Measurements from ENCODE around the gene LINS1.

The LINS1 gene, protein sequence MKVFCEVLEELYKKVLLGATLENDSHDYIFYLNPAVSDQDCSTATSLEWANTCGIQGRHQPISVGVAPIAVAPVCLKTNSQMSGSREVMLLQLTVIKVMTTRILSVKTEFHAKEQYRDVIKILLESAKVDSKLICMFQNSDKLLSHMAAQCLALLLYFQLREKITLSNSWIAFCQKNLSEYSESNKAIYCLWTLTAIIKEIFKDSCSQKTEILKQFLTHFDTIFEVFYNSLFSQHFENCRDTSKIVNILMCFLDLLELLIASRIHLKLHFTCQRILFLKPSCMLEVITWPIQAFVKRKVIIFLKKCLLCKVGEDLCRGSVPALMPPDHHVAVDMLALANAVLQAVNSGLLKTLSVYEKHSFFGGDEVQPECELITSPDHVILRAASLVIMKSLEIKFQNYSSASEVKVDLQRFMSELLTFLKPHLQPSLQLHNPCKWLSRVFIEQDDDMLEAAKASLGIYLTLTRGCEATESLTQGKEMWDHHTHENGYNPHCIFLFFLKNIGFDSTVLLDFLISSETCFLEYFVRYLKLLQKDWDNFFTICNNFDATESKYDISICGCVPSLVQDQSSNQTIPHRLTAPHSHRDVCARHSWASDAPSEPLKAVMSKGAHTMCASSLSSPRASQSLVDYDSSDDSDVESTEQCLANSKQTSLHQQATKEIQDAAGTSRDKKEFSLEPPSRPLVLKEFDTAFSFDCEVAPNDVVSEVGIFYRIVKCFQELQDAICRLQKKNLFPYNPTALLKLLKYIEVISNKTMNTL

DNA sequence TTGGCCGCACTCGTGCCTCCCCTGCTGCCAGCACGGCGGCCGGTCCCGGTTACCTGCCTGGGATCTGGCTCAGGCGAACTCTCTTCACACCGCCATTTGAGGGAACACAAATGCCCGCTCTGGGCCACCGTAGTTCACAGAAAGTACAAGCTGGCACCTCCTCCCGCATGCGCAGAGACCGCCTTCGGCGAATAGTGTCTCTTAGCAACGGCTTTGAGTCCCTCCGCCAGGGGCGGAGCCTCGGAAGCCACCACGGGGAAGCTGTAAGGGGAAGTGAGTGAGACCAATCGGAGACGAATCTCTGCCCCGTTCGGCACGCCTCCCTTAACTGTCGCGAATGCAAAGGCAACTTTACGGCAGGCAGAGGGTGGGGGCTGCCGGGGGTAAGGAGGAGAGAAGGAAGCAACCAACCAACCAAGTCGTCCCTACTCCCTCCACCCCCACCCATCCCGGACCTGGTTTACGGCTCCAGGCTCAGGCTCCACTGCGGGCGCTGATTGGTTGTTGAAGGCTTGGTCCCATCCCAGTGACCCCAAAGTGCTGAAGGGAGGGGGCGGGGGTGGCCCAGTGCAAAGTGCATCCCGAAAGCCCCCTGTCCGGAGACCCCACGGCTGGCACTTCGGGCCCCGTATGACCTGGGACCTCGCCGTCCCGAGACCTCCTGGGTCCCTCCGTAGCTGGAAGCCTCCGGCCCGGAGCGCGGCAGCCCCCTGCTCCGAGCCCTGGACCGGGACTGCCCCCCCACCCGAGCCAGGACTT lies at the start of gene LINS1, which contains the start of gene ASB7:
LINS1 (minus strand) TSS at position 121 of the 759 bp plus-strand sequence. CDS start 21,342 bp downstream, outside the sequence.
ASB7 (plus strand) TSS at position 526 of the 759 bp plus-strand sequence. CDS start 9,628 bp downstream, outside the sequence.
- DNase-seq (ENCODE audit: low read depth), result peak; percentile 99

- no peak for DNase-seq (ENCODE audit: low read depth)
These were observed 49.3 kb upstream of the LINS1 start for GRCh38 chr15:100651253-100651652.

GRCh38 chr15:100650685-100651084 lies 48.7 kb upstream of the LINS1 start:
- no peak for DNase-seq (ENCODE audit: low read depth)

GRCh38 chr15:100648951-100649350 lies 47.0 kb upstream of the LINS1 start:
- DNase-seq (ENCODE audit: low read depth), result no peak

DNA sequence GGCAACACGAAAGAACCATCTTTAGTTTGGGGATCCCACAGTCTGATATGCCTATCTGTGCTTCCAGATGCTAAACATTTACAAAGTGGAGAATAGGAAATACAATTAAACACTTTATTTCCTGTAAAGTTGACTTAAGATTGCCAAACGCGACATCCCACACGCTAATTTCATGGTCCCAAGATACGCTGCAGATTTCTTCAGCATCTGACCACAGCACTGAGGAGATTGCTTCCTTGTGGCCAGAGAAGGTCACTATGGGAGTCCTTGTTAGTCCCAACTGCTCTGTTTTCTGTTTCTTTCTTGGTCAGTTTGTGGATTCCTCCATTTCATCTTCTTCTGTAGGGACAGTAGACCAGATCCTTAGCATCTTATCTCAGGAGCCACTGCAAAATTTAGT lies 43.7 kb upstream of the LINS1 start:
- DNase-seq (ENCODE audit: low read depth), result no peak

DNA sequence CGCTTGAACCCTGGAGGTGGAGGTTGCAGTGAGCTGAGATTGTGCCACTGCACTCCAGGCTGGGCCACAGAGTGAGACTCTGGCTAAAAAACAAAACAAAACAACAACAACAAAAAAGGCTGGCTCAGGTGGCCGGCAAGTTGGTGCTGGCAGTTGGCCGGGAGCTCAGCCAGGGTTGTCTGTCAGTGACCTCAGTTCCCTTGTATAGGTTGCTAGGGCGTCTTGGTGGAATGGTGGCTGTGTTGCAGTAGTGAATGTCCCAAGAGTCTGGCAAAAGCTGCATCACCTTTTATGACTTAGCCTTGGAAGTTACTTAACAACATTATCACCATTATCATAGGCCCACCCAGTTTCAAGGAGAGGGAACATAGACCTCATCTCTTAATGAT lies 41.0 kb upstream of the LINS1 start:
- DNase-seq (ENCODE audit: low read depth), result no peak

DNA sequence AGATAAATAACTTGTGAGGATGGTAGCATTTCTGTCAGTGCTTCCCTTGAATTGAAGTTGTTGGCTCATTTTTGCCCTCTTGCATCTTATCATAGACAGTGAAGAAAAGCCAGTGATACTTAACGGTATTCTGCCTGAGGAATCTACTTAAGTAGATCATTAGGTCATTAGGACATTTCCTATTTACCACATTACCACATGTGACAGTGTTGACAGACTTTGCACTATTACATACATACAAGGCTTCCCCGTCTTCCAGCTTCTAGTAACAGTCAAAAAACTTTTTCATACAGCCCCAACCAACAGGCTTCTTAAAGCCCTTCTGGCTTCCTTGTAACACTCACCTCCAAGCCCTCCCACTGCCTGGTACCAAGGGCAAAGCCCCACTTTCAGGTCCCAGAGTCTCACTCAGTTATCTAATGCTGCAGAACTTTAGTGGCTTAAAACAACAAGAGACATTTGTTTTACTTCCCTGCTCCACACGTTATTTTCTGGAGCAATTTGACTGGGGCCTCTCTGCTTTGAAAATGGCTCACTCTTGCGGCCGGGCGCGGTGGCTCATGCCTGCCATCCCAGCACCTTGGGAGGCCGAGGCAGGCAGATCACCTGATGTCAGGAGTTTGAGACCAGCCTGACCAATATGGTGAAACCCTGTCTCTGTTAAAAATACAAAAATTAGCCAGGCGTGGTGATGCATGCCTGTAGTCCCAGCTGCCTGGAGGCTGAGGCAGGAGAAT lies 40.4 kb upstream of the LINS1 start:
- DNase-seq (ENCODE audit: low read depth), result no peak

GRCh38 chr15:100638177-100638730 lies 36.3 kb upstream of the LINS1 start:
- no peak for DNase-seq (ENCODE audit: low read depth)

GRCh38 chr15:100635406-100636071 lies 33.6 kb upstream of the LINS1 start:
- no peak for DNase-seq (ENCODE audit: low read depth)

DNA sequence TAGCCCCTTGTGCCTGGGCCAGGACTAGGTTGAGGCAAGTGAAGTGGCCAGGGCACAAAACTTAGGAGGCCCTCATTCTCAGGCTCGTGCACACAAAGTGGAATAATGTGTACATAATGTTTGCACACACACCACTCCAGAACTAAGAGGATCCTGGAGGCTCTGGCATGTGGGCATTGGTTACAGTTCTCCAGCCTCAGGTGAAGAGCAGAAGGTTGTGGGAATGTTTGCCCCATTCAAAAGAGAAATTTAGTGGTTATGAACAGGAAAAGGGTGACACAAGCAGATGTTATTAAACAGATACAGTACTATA lies 31.7 kb upstream of the LINS1 start:
- no peak for DNase-seq (ENCODE audit: low read depth)

- DNase-seq (ENCODE audit: low read depth), result no peak
These were observed 29.8 kb upstream of the LINS1 start for GRCh38 chr15:100631831-100632230.

DNA sequence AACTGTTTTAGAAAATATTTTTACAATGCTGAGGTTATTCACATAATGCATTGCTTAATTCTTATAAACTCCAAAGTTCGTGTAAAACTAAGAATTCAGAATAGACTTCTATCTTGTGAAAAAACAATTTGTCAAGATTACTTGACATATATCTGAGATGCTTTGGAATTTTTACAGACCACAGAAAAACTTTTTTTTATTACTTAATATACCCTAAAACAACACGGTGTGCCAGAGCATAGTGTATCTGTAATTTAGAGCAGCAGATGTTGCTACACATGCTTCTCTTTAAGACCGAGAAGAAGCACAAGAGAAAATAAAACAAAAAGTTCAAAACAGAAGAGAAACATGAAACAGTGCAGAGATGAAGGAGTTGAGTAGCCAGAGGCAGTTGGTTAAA lies 26.8 kb upstream of the LINS1 start:
- DNase-seq (ENCODE audit: low read depth), result no peak

DNA sequence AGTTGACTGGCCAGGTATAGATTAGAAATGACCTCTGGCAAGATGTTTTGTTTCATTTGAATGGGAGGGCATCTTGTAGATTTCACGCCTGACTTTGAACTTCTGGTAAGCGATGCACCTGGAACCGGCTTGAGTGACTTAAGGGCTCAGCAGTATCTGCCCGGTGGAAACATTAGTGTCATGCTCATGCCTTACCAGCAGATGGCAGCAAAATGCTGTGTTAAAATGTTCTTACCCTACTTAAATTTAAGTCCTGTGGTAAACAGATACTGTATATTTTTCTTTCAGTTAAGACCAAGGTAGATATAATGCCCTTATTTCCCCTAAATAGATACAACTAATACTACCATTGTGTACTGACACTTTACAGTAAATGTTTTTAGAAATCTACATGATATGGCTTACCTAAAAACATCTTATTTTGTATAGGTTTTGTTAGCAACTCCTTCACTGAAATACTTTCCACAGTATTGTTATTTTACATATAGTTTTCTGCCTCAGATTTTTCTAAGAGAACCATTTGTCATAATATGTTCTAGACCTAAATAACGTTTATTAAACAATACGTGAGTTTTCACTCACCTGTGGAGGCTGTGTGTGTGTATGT lies 25.9 kb upstream of the LINS1 start:
- DNase-seq (ENCODE audit: low read depth), result peak; percentile 50

DNA sequence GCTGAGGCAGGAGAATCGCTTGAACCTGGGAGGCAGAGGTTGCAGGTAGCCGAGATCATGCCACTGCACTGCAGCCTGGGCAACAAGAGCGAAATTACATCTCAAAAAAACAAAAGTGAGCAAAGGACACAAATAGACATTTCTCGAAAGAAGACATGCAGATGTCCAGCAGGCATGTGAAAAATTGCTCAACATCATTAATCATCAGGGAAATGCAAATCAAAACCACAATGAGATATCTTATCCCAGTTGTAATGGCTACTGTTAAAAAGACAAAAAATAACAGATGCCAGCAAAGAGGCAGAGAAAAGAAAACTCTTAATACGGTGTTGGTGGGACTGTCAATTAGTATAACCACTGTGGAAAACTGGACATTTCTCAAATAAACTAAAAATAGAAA lies 21.3 kb upstream of the LINS1 start:
- DNase-seq (ENCODE audit: low read depth), result no peak

DNA sequence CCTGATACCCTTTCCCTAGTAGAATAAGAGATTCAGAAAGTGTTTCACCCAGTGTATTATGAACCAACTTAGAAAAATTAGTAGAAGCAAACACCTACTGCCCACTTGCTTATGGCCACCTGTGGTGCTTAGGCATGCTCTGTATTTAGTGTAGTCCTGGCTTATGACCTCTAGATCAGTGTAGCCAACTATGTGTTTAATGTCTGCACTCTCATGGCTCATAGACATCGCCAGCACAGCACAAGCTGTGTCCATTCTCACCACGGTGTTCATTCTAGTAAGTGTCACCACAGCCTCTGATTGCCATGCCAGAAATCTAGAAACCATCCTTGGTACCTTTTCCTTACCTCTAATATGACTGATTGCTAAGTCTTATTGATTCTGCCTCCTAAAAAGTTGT lies 14.7 kb upstream of the LINS1 start:
- no peak for DNase-seq (ENCODE audit: low read depth)

GRCh38 chr15:100615801-100616200 lies 13.8 kb upstream of the LINS1 start:
- no peak for DNase-seq (ENCODE audit: low read depth)

DNA sequence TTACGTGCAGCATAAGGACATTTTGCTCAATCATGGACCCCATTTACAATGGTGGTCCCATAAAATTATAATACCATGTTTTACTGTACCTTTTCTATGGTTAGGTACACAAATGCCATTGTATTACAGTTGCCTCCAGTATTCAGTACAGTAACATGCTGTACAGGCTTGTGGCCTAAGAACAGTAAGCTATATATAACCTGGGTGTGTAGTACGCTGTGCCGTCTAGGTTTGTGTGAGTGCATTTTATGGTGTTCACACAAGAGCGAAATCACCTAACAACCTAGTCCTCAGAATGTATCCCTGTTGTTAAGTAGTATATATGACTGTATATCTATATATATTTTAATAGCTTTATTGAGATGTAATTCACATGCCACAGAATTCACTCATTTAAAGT lies 12.9 kb upstream of the LINS1 start:
- no peak for DNase-seq (ENCODE audit: low read depth)

- no peak for DNase-seq (ENCODE audit: low read depth)
These were observed 12.4 kb upstream of the LINS1 start for GRCh38 chr15:100614336-100614735.

DNA sequence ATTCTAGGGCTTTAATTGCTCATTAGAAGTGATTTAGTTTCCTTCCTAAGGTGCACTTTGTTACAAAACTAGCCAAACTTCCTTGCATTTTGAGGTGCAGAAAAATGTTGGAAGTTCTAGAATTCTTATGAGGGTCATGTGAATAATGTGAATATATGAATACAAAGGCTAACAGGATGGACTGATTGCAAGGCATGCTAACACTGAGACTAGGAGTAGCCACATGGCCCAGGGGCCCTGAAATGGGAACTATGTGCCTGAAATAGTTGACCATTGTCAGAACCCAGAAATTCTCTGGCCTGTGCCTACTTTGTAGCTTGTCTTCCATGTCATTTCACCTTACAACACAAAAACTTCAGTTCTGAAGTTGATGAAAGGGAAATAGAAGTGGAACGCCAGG lies 11.2 kb upstream of the LINS1 start:
- no peak for DNase-seq (ENCODE audit: low read depth)

GRCh38 chr15:100612539-100612938 lies 10.6 kb upstream of the LINS1 start:
- no peak for DNase-seq (ENCODE audit: low read depth)
